ENCODE data around the gene OLFM1.

OLFM1 gene

DNA sequence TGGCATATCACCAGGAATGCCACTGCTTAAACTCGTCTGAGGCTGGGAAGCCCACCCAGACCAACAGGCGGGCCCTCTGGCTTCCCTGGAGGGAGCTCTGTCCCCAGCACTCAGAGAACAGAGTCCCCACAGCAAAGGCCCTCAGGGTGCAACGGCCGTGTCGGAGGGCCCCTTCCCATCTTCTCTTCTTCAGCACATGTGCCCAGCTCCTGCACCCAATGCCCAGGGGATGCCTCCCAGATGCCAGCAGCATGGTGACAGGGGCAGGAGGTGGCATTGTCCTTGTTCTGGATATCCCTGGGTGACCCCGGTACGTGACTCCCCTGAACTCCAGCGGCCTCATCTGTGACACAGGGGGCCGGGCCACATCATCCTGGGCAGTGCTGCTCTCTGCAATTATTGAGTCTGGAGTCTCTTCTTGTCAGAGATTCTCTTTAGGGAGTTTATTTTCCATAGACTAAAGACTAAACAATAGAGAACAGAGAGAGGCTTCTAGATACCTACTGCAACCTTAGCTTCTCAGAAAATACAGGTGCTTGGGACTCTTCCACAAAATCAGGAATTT, 13.6 kb upstream of the OLFM1 start:
- TF ChIP-seq, protein P1, sequence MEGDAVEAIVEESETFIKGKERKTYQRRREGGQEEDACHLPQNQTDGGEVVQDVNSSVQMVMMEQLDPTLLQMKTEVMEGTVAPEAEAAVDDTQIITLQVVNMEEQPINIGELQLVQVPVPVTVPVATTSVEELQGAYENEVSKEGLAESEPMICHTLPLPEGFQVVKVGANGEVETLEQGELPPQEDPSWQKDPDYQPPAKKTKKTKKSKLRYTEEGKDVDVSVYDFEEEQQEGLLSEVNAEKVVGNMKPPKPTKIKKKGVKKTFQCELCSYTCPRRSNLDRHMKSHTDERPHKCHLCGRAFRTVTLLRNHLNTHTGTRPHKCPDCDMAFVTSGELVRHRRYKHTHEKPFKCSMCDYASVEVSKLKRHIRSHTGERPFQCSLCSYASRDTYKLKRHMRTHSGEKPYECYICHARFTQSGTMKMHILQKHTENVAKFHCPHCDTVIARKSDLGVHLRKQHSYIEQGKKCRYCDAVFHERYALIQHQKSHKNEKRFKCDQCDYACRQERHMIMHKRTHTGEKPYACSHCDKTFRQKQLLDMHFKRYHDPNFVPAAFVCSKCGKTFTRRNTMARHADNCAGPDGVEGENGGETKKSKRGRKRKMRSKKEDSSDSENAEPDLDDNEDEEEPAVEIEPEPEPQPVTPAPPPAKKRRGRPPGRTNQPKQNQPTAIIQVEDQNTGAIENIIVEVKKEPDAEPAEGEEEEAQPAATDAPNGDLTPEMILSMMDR (conservative IDR thresholded peaks at IDR 0.05; ENCODE audit: low read depth, low read length) = no peak
- no peak for DNase-seq (ENCODE audit: low read depth)
- H3K4me3 ChIP-seq (ENCODE audit: low read depth, low read length) = no peak overlapping the region

- no peak for DNase-seq (ENCODE audit: low read depth)
- TF ChIP-seq, protein P1 (conservative IDR thresholded peaks at IDR 0.05; ENCODE audit: low read depth, low read length) = no peak
- no peak overlapping the region for H3K4me3 ChIP-seq (ENCODE audit: low read depth, low read length)
Observed at GRCh38 chr9:135074354-135075233, 12.9 kb upstream of the OLFM1 start.

DNA sequence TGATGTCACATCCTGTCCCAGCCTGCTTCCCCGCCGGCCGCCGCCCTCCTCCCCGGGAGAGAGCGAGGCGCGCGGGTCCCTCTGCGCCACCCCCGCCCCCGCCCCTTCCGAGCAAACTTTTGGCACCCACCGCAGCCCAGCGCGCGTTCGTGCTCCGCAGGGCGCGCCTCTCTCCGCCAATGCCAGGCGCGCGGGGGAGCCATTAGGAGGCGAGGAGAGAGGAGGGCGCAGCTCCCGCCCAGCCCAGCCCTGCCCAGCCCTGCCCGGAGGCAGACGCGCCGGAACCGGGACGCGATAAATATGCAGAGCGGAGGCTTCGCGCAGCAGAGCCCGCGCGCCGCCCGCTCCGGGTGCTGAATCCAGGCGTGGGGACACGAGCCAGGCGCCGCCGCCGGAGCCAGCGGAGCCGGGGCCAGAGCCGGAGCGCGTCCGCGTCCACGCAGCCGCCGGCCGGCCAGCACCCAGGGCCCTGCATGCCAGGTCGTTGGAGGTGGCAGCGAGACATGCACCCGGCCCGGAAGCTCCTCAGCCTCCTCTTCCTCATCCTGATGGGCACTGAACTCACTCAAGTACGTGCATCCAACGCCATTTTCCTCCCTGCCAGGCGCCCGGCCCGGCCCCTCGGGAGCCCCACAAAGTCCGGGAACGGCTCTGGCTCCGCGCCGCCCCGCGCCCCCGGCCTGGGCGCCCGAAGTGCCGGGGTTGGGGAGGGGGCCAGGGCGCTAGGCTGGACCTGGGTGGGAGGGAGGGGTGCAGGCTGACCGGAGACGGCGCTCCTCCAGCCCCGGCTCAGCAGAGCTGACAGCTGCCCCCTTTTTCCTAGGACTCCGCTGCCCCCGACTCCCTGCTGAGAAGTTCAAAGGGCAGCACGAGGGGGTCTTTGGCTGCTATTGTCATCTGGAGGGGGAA, 12.0 kb upstream of the OLFM1 start:
- H3K4me3 ChIP-seq (ENCODE audit: low read depth, low read length) = no peak overlapping the region

DNA sequence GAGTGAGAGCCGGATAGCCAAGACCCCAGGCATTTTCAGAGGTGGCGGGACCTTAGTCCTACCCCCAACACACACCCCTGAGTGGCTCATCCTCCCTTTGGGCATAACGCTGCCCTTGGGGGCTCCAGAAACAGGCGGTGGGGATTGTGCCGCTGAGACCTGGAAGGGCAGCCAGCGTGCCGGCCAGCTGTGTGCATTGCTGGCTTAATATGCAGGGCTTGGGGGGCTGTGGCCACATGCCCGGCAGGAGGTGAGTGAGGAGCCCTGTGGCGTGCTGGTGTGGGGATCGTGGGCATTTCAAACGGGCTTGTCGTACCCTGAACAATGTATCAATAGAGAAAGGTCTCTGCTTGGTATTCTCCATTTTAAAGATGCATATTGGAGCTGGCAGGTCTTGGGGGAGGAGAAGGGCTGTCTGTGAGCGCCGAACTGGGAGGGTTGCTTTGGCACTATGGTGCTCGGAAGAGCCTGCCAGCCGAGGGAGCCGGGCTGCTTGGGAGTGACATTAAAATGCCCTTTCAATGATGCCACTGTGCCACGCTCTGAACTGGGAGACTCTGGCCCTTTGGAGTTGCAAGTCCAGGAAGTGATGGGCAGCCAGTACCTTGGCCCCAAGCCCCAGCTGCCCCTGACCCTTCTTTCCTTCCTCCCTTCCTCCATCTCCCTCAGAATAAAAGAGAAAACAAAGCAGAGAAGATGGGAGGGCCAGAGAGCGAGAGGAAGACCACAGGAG, 11.2 kb upstream of the OLFM1 start:
- DNase-seq (ENCODE audit: low read depth) = no peak
- H3K4me3 ChIP-seq (ENCODE audit: low read depth, low read length) = no peak overlapping the region
- TF ChIP-seq, protein P1 (conservative IDR thresholded peaks at IDR 0.05; ENCODE audit: low read depth, low read length) = no peak

More for the DNA sequence above, 12.0 kb upstream of the OLFM1 start:
- no peak for DNase-seq (ENCODE audit: low read depth)
- TF ChIP-seq, protein P1 (conservative IDR thresholded peaks at IDR 0.05; ENCODE audit: low read depth, low read length) = no peak

- no peak for DNase-seq (ENCODE audit: low read depth)
- TF ChIP-seq, protein P1 (conservative IDR thresholded peaks at IDR 0.05; ENCODE audit: low read depth, low read length) = no peak
- H3K4me3 ChIP-seq (ENCODE audit: low read depth, low read length) = no peak overlapping the region
Observed at GRCh38 chr9:135076876-135077430, 10.5 kb upstream of the OLFM1 start.
